PC-9 (cell line): ENCODE measurements around the gene APLF.

Experiments
- EZH2 ChIP-seq: fragments of 200-600 bp; sonication (generic); IDR thresholded peaks from 2 replicates; pipeline ENCODE4 v1.8.0; 2017; ENCODE audit warnings: antibody characterized with exemption, low read depth
- TF ChIP-seq, protein P1 (sequence below): fragments of 200-600 bp; sonication (generic); conservative IDR thresholded peaks from 2 replicates; pipeline ENCODE4 v1.6.1; 2017; ENCODE audit warnings: mixed run types, antibody characterized with exemption, mild to moderate bottlenecking, moderate library complexity

DNA sequence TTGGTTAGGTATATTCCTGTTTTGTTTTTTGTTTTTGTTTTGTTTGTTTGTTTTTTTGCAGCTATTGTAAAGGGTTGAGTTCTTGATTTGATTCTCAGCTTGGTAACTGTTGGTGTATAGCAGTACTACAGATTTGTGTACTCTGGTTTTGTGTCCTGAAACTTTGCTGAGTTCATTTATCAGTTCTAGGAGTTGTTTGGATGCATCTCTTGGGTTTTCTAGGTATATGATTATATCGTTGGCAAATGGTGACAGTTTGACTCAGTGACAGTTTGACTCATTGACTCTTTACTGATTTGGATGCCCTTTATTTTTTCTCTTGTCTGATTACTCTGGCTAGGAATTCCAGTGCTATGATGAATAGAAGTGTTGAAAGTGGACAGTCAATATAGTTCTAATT is 53.7 kb downstream of the APLF start:
- TF ChIP-seq, protein P1, sequence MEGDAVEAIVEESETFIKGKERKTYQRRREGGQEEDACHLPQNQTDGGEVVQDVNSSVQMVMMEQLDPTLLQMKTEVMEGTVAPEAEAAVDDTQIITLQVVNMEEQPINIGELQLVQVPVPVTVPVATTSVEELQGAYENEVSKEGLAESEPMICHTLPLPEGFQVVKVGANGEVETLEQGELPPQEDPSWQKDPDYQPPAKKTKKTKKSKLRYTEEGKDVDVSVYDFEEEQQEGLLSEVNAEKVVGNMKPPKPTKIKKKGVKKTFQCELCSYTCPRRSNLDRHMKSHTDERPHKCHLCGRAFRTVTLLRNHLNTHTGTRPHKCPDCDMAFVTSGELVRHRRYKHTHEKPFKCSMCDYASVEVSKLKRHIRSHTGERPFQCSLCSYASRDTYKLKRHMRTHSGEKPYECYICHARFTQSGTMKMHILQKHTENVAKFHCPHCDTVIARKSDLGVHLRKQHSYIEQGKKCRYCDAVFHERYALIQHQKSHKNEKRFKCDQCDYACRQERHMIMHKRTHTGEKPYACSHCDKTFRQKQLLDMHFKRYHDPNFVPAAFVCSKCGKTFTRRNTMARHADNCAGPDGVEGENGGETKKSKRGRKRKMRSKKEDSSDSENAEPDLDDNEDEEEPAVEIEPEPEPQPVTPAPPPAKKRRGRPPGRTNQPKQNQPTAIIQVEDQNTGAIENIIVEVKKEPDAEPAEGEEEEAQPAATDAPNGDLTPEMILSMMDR, result no peak
- TF ChIP-seq EZH2, result no peak
